ENCODE measurements around the gene FKBP2. TPM values are rescaled to one million over a fixed set of nuclear protein-coding genes. Genes with fewer than 3 reads are reported as not detected.
A peak's percentile ranks its signal among the peaks of the same experiment; 100 is the strongest.

Gene FKBP2
- polyA plus RNA-seq, 1 donor from 2014 or later, result 101 TPM

DNA sequence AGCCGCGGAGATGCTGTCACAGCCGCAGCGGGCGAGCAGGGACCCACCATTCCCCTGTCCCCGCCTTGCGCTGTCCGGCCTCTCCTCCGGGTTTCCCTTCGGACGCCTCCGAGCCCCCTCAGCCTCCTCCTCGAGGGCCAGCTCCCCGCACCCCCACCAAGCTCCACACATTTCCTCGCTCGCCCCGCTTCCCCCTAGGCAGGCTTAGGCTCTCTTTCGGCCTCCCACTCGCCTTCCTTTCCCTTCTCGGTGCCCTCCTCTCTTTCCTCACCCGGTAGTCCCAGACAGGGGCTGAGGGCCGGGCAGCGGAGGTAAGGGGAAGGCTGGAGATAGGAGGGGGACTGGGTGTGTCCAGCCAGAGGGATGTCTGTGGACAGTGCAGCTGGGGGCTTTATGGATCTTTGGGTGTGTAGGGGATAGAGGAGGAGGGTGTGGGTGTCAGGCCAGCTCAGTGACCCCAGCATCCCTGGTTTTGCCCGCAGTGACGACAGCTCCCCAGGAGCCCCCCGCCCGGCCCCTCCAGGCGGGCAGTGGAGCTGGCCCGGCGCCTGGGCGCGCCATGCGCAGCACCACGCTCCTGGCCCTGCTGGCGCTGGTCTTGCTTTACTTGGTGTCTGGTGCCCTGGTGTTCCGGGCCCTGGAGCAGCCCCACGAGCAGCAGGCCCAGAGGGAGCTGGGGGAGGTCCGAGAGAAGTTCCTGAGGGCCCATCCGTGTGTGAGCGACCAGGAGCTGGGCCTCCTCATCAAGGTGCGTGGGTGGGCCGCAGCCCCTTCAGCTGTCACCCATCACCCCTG, 51.8 kb downstream of the FKBP2 start:
- peak overlapping the region in 1 of 3 donors; percentile 85 for H3K27ac Mint-ChIP-seq
- peak overlapping the region in 2 of 4 donors; percentile 41 to 51 for H3K4me3 Mint-ChIP-seq
- peaks cover 43% of the 10 kb centered on the region for H3K27me3 Mint-ChIP-seq
- peaks cover 0 to 3% (median 0%) of the 10 kb centered on the region in 3 donors for H3K9me3 Mint-ChIP-seq
- H3K36me3 Mint-ChIP-seq, result no peaks in the 10 kb centered on the region
- H3K4me1 Mint-ChIP-seq, result peaks cover 0 to 9% (median 3%) of the 10 kb centered on the region in 3 donors

Other genes with a start within 250 kb of the FKBP2 start
- gene FLRT1, start 205.2 kb upstream of the FKBP2 start, polyA plus RNA-seq, result not detected
- 9.7 TPM for gene MACROD1, start 75.0 kb upstream of the FKBP2 start, polyA plus RNA-seq
- 102 TPM for gene STIP1, start 54.9 kb upstream of the FKBP2 start, polyA plus RNA-seq
- gene FERMT3, start 34.4 kb upstream of the FKBP2 start, polyA plus RNA-seq, result 149 TPM
- gene TRPT1, start 14.9 kb upstream of the FKBP2 start, polyA plus RNA-seq, result 75.0 TPM
- 56.6 TPM for gene NUDT22, start 14.8 kb upstream of the FKBP2 start, polyA plus RNA-seq
- gene DNAJC4, start 10.5 kb upstream of the FKBP2 start, polyA plus RNA-seq, result 49.3 TPM
- 34.8 TPM for gene VEGFB, start 6.5 kb upstream of the FKBP2 start, polyA plus RNA-seq
- 48.1 TPM for gene PPP1R14B, start 5.8 kb downstream of the FKBP2 start, polyA plus RNA-seq
- gene PLCB3, start 10.4 kb downstream of the FKBP2 start, polyA plus RNA-seq, result 0.33 TPM
- 53.2 TPM for gene BAD, start 43.6 kb downstream of the FKBP2 start, polyA plus RNA-seq
- 19.7 TPM for gene GPR137, start 44.8 kb downstream of the FKBP2 start, polyA plus RNA-seq
- gene KCNK4, start 50.2 kb downstream of the FKBP2 start, polyA plus RNA-seq, result not detected
- not detected for gene CATSPERZ, start 59.3 kb downstream of the FKBP2 start, polyA plus RNA-seq
- gene ESRRA, start 64.4 kb downstream of the FKBP2 start, polyA plus RNA-seq, result 11.2 TPM
- 560 TPM for gene TRMT112, start 76.5 kb downstream of the FKBP2 start, polyA plus RNA-seq
- gene PRDX5, start 77.0 kb downstream of the FKBP2 start, polyA plus RNA-seq, result 185 TPM
- gene CCDC88B, start 99.1 kb downstream of the FKBP2 start, polyA plus RNA-seq, result 33.0 TPM
- gene RPS6KA4, start 118.1 kb downstream of the FKBP2 start, polyA plus RNA-seq, result 12.2 TPM